SK-N-SH (cell line): Measurements from ENCODE around the gene SLC46A3. TPM values are rescaled to one million over a fixed set of nuclear protein-coding genes. Genes with fewer than 3 reads are reported as not detected.

ENCODE experiments used
- CTCF ChIA-PET: fragments of 300-600, 350-600 bp; formaldehyde crosslinking; extraction: SDS; loops from one replicate; lab custom pipeline; 2021; lab: Yijun Ruan, JAX
- POLR2A ChIA-PET: fragments of 350-600 bp; sonication (Branson Sonifier 250); formaldehyde crosslinking; extraction: SDS; loops from one replicate; lab custom pipeline; 2020; ENCODE audit warnings: antibody characterized with exemption, inconsistent platforms; lab: Yijun Ruan, JAX
- DNase-seq: peaks from one replicate; pipeline ENCODE4 v3.0.0; 2012
- H2AFZ ChIP-seq: fragments of 200-600 bp; sonication (generic); 2 replicates; pipeline ENCODE4 v1.8.1; 2016; ENCODE audit warnings: antibody characterized with exemption, mild to moderate bottlenecking, low read depth
- H3F3A ChIP-seq: fragments of 200-600 bp; sonication (generic); replicated peaks from 2 replicates; pipeline ENCODE3; 2016; ENCODE audit warnings: antibody characterized with exemption, mild to moderate bottlenecking; ENCODE audit not compliant: insufficient read depth
- H3K27ac ChIP-seq, 2 experiments: fragments of 200-500 bp in 1 of 2; fragments of 200-600 bp in 1 of 2; sonication (Bioruptor generic) in 1 of 2; sonication (generic), shearing (Covaris generic) in 1 of 2; 2 replicates each; pipeline versions ENCODE4 v1.5.1 to v1.6.1; 2014 to 2016; ENCODE audit warnings: low read depth in 2 of 2, inconsistent platforms in 1 of 2, low read length in 1 of 2, mild to moderate bottlenecking in 1 of 2, mixed read lengths in 1 of 2
- H3K27me3 ChIP-seq: fragments of 200-600 bp; sonication (generic), shearing (Covaris generic); 2 replicates; pipeline ENCODE4 v1.6.1; 2016; ENCODE audit warnings: mixed run types; ENCODE audit not compliant: insufficient read depth
- H3K36me3 ChIP-seq, 2 experiments: fragments of 200-500 bp in 1 of 2; fragments of 200-600 bp in 1 of 2; sonication (Bioruptor generic) in 1 of 2; sonication (generic) in 1 of 2; replicated peaks in 1 of 2; 2 replicates each; pipeline versions ENCODE3 to v1.5.1; 2014 to 2016; ENCODE audit warnings: low read length in 1 of 2, mild to moderate bottlenecking in 1 of 2; ENCODE audit not compliant: insufficient read depth in 2 of 2, control insufficient read depth in 1 of 2
- H3K4me1 ChIP-seq, 2 experiments: fragments of 200-500 bp in 1 of 2; fragments of 200-600 bp in 1 of 2; sonication (Bioruptor generic) in 1 of 2; sonication (generic), shearing (Covaris generic) in 1 of 2; 2 replicates each; pipeline versions ENCODE4 v1.5.1 to v1.6.1; 2014 to 2016; ENCODE audit warnings: low read depth in 1 of 2, low read length in 1 of 2, mixed run types in 1 of 2; ENCODE audit not compliant: insufficient read depth in 2 of 2, control insufficient read depth in 1 of 2
- H3K4me2 ChIP-seq: fragments of 200-600 bp; sonication (generic), shearing (Covaris generic); 2 replicates; pipeline ENCODE4 v1.6.1; 2017; ENCODE audit warnings: mixed run types
- H3K4me3 ChIP-seq, 2 experiments: fragments of 200-500 bp in 1 of 2; fragments of 200-600 bp in 1 of 2; sonication (Bioruptor generic) in 1 of 2; sonication (generic), shearing (Covaris generic) in 1 of 2; 2 replicates each; pipeline versions ENCODE4 v1.5.1 to v1.8.1; 2014 to 2016; ENCODE audit warnings: low read depth in 2 of 2, inconsistent platforms in 1 of 2, low read length in 1 of 2, mild to moderate bottlenecking in 1 of 2, mixed read lengths in 1 of 2, moderate library complexity in 1 of 2
- H3K79me2 ChIP-seq: fragments of 200-600 bp; sonication (generic); 2 replicates; pipeline ENCODE4 v1.8.1; 2017; ENCODE audit warnings: mild to moderate bottlenecking; ENCODE audit not compliant: insufficient read depth
- H3K9ac ChIP-seq: fragments of 200-600 bp; sonication (generic); 2 replicates; pipeline ENCODE4 v1.6.1; 2017; ENCODE audit warnings: mixed run types
- H3K9me2 ChIP-seq: fragments of 200-600 bp; sonication (generic); 2 replicates; pipeline ENCODE4 v1.6.1; 2017; ENCODE audit warnings: mixed run types
- H3K9me3 ChIP-seq: fragments of 200-600 bp; sonication (generic); 2 replicates; pipeline ENCODE4 v1.6.1; 2017; ENCODE audit warnings: mixed run types, mild to moderate bottlenecking, moderate library complexity
- H4K20me1 ChIP-seq: fragments of 200-600 bp; sonication (generic); 2 replicates; pipeline ENCODE4 v1.6.1; 2017; ENCODE audit warnings: mild to moderate bottlenecking, mixed run types; ENCODE audit not compliant: insufficient read depth
- CHD2 ChIP-seq: fragments of 150-350 bp; IDR thresholded peaks from 2 replicates; pipeline ENCODE4 v1.6.1; 2018; ENCODE audit warnings: low read length; ENCODE audit not compliant: partially characterized antibody
- ELF1 ChIP-seq: IDR thresholded peaks from 2 replicates; pipeline ENCODE4 v1.4.0; 2012
- FOSL2 ChIP-seq: IDR thresholded peaks from 2 replicates; pipeline ENCODE4 v1.4.0; 2012; ENCODE audit warnings: low read depth, mild to moderate bottlenecking, moderate library complexity, borderline replicate concordance
- FOXJ3 ChIP-seq: sonication (generic); formaldehyde crosslinking; IDR thresholded peaks from 2 replicates; pipeline ENCODE4 v1.5.1; 2020; ENCODE audit warnings: mild to moderate bottlenecking, missing genetic modification reagents
- GABPA ChIP-seq: IDR thresholded peaks from 2 replicates; pipeline ENCODE4 v1.4.0; 2012; ENCODE audit warnings: low read depth, mild to moderate bottlenecking
- IRF3 ChIP-seq: fragments of 150-350 bp; IDR thresholded peaks from 2 replicates; pipeline ENCODE4 v1.6.1; 2016; ENCODE audit warnings: mild to moderate bottlenecking, low read depth, low read length
- JUND ChIP-seq: IDR thresholded peaks from 2 replicates; pipeline ENCODE4 v1.4.0; 2012
- NRF1 ChIP-seq: IDR thresholded peaks from 2 replicates; pipeline ENCODE4 v1.6.1; 2012; ENCODE audit warnings: low read depth, mild to moderate bottlenecking, low read length
- PBX3 ChIP-seq: IDR thresholded peaks from 2 replicates; pipeline ENCODE4; 2012
- POLR2AphosphoS5 ChIP-seq: IDR thresholded peaks from 2 replicates; pipeline ENCODE4 v1.6.1; 2012; ENCODE audit warnings: low read depth, low read length
- SIN3A ChIP-seq: IDR thresholded peaks from 2 replicates; pipeline ENCODE4 v1.6.1; 2012; ENCODE audit warnings: low read depth, mild to moderate bottlenecking, low read length, moderate library complexity, borderline replicate concordance
- SMC3 ChIP-seq: IDR thresholded peaks from 2 replicates; pipeline ENCODE4 v1.6.1; 2012; ENCODE audit warnings: low read depth, low read length, improper control_type of control experiment
- TEAD4 ChIP-seq: IDR thresholded peaks from 2 replicates; pipeline ENCODE4 v1.4.0; 2012; ENCODE audit warnings: mild to moderate bottlenecking, borderline replicate concordance; ENCODE audit not compliant: insufficient read depth
- USF2 ChIP-seq: fragments of 150-350 bp; IDR thresholded peaks from 2 replicates; pipeline ENCODE4 v1.6.1; 2017; ENCODE audit warnings: antibody characterized with exemption, low read length, low read depth, borderline replicate concordance
- ZBTB33 ChIP-seq: IDR thresholded peaks from 2 replicates; pipeline ENCODE4 v1.4.0; 2012; ENCODE audit warnings: low read depth, borderline replicate concordance
- WGBS: methylation state at CpG from one replicate; pipeline ENCODE4 v1.1.6; 2017; ENCODE audit warnings: low lambda C conversion rate; 5-methylcytosine and 5-hydroxymethylcytosine counted together
- polyA plus RNA-seq, 3 experiments: library from polyadenylated mRNA; depleted of rRNA; stranded (reverse); fragments of >200 nt; gene quantifications; 2 replicates each; pipeline ENCODE4 v1.2.3, GENCODE V29; 2012

The SLC46A3 gene
- polyA plus RNA-seq, 1 of the 3 experiments (the other 2 are of a cell fraction): 2.0 TPM

GRCh38 chr13:28747851-28748250 is 29.1 kb upstream of the SLC46A3 start:
- Histone ChIP-seq H3K4me1 (peaks cover 0 to under 1% of the 10 kb centered on the region in 2 experiments; a peak in 1 of 4 replicates), H3K27me3 (no peaks in the 10 kb centered on the region; the same call in 1 of the 2 replicates), H3K9ac (no peak overlapping the region), H3K36me3 (no peaks in the 10 kb centered on the region), H3K4me3 (no peak overlapping the region), H3F3A (no peaks in the 10 kb centered on the region), H3K79me2 (no peaks in the 10 kb centered on the region), H3K9me3 (no peaks in the 10 kb centered on the region), H2AFZ (no peak overlapping the region), H3K9me2 (no peaks in the 10 kb centered on the region), H3K27ac (no peak overlapping the region), H3K4me2 (no peak overlapping the region), H4K20me1 (no peaks in the 10 kb centered on the region)
- CTCF ChIA-PET: no interaction called here
- no peak for TF ChIP-seq PBX3
- no peak for TF ChIP-seq USF2
- no peak for TF ChIP-seq SMC3
- no peak for TF ChIP-seq IRF3
- TF ChIP-seq FOXJ3 (CRISPR knock-in tag): no peak
- no peak for TF ChIP-seq SIN3A
- TF ChIP-seq FOSL2: no peak
- no peak for TF ChIP-seq JUND
- TF ChIP-seq TEAD4: no peak
- TF ChIP-seq ELF1: no peak
- no peak for TF ChIP-seq CHD2
- no peak for DNase-seq
- 33% methylated on average over 1 of the region's 1 CpG for WGBS
- POLR2A ChIA-PET: no interaction called here

- Histone ChIP-seq H3K4me2 (no peak overlapping the region), H3K27me3 (no peaks in the 10 kb centered on the region; the same call in 1 of the 2 replicates), H2AFZ (no peak overlapping the region), H3K9me3 (no peaks in the 10 kb centered on the region), H3K79me2 (no peaks in the 10 kb centered on the region), H3K36me3 (no peaks in the 10 kb centered on the region), H3K4me1 (no peaks in the 10 kb centered on the region), H3F3A (no peaks in the 10 kb centered on the region), H3K4me3 (no peak overlapping the region), H3K9ac (no peak overlapping the region), H3K9me2 (no peaks in the 10 kb centered on the region), H3K27ac (no peak overlapping the region), H4K20me1 (no peaks in the 10 kb centered on the region)
- TF ChIP-seq CHD2 (no peak), POLR2AphosphoS5 (no peak), GABPA (no peak), TEAD4 (no peak), ZBTB33 (no peak), NRF1 (no peak)
- DNase-seq: no peak
- POLR2A ChIA-PET: no interaction called here
- 30% methylated on average over 4 of the region's 4 CpGs for WGBS
- CTCF ChIA-PET: no interaction called here
Measured at GRCh38 chr13:28746287-28746612, 27.5 kb upstream of the SLC46A3 start.
